Measurements from ENCODE around the gene MATCAP1. TPM values are rescaled to one million over a fixed set of nuclear protein-coding genes. Genes with fewer than 3 reads are reported as not detected.

MATCAP1 gene
- total RNA-seq, result 12.4 TPM
- long read RNA-seq, partial matches to known transcripts, result 0 of 3 reads
- long read RNA-seq, other reads (novel, unspliced or antisense), result 1 of 3 reads

- ATAC-seq, result peak; percentile 93
- intact Hi-C loops (cut with micrococcal nuclease), result no loop called here
- peak; percentile 96 for DNase-seq
Measured at GRCh38 chr16:67183627-67184452, at the start of gene MATCAP1. Gene MATCAP1 (minus strand): TSS chr16:67183963. CDS start chr16:67180610, 3,353 bp downstream.

GRCh38 chr16:67230809-67231660, 47.3 kb upstream of the MATCAP1 start:
- DNase-seq (no peak), ATAC-seq (no peak)
- intact Hi-C loops (cut with micrococcal nuclease), result no loop called here

GRCh38 chr16:67229906-67230808, 46.4 kb upstream of the MATCAP1 start:
- DNase-seq (no peak), ATAC-seq (no peak)
- intact Hi-C loops (cut with micrococcal nuclease), result no loop called here

- intact Hi-C loops (cut with micrococcal nuclease), result no loop called here
- ATAC-seq (no peak), DNase-seq (no peak)
Measured at GRCh38 chr16:67228905-67229304, 45.1 kb upstream of the MATCAP1 start.

GRCh38 chr16:67228034-67228785, 44.4 kb upstream of the MATCAP1 start:
- intact Hi-C loops (cut with micrococcal nuclease), result no loop called here

GRCh38 chr16:67227567-67227921, 43.8 kb upstream of the MATCAP1 start:
- DNase-seq (no peak), ATAC-seq (no peak)
- intact Hi-C loops (cut with micrococcal nuclease), result no loop called here

More at GRCh38 chr16:67228034-67228785, 44.4 kb upstream of the MATCAP1 start:
- DNase-seq, result no peak
- ATAC-seq, result no peak

- ATAC-seq, result peak; percentile 96
- peak; percentile 98 for DNase-seq
- intact Hi-C loops (cut with micrococcal nuclease), result no loop called here
Measured at GRCh38 chr16:67226804-67227566, 43.2 kb upstream of the MATCAP1 start, which contains the start of gene TMEM208. Gene TMEM208 (plus strand): TSS chr16:67227130. CDS start chr16:67227219, 89 bp downstream.

- ATAC-seq, result no peak
- intact Hi-C loops (cut with micrococcal nuclease), result no loop called here
Measured at GRCh38 chr16:67226295-67226803, 42.6 kb upstream of the MATCAP1 start.

GRCh38 chr16:67223992-67224391, 40.2 kb upstream of the MATCAP1 start:
- DNase-seq (no peak), ATAC-seq (no peak)
- intact Hi-C loops (cut with micrococcal nuclease), result no loop called here

More at GRCh38 chr16:67226295-67226803, 42.6 kb upstream of the MATCAP1 start:
- no peak for DNase-seq

GRCh38 chr16:67216612-67217490, 33.1 kb upstream of the MATCAP1 start:
- peak; percentile 93 for ATAC-seq
- peak; percentile 72 for DNase-seq
- intact Hi-C loops (cut with micrococcal nuclease), result no loop called here

GRCh38 chr16:67215706-67216105, 31.9 kb upstream of the MATCAP1 start:
- no peak for ATAC-seq
- intact Hi-C loops (cut with micrococcal nuclease), result no loop called here
- no peak for DNase-seq

- intact Hi-C loops (cut with micrococcal nuclease), result no loop called here
- no peak for ATAC-seq
- no peak for DNase-seq
Measured at GRCh38 chr16:67213197-67214019, 29.6 kb upstream of the MATCAP1 start.

GRCh38 chr16:67212766-67213165, 29.0 kb upstream of the MATCAP1 start:
- ATAC-seq (no peak), DNase-seq (no peak)
- intact Hi-C loops (cut with micrococcal nuclease), result no loop called here

GRCh38 chr16:67211674-67212073, 27.9 kb upstream of the MATCAP1 start:
- intact Hi-C loops (cut with micrococcal nuclease), result no loop called here
- DNase-seq (no peak), ATAC-seq (no peak)

GRCh38 chr16:67210069-67210937, 26.5 kb upstream of the MATCAP1 start:
- DNase-seq (no peak), ATAC-seq (no peak)
- intact Hi-C loops (cut with micrococcal nuclease), result no loop called here
